ENCODE results near the gene NKX2-4.

The NKX2-4 gene

DNA sequence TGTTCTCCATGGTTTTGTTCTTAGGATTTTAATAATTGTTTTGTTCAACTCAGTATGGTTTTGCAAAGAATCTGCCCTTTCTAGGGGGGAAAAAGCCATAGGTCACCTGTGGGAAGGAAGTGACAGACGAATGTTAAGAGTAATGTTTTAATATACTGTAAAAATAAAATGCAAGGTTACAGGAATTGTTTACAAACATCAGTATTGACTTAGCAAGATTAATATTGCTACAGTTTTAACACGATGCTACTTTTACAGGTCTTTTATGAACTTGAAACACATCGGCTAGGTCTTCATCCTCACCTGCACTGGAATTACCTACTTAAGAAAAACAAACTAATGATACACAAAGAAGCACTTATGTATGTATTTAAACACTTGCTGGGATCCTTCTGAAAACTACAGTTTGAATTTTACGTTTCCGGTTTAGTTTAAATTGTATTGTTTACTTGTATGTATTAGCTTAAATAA is 1.7 kb upstream of the NKX2-4 start:
- peaks cover 88% of the 10 kb centered on the region for H3K27me3 ChIP-seq
- no peak for DNase-seq
- TF ChIP-seq, protein P1, sequence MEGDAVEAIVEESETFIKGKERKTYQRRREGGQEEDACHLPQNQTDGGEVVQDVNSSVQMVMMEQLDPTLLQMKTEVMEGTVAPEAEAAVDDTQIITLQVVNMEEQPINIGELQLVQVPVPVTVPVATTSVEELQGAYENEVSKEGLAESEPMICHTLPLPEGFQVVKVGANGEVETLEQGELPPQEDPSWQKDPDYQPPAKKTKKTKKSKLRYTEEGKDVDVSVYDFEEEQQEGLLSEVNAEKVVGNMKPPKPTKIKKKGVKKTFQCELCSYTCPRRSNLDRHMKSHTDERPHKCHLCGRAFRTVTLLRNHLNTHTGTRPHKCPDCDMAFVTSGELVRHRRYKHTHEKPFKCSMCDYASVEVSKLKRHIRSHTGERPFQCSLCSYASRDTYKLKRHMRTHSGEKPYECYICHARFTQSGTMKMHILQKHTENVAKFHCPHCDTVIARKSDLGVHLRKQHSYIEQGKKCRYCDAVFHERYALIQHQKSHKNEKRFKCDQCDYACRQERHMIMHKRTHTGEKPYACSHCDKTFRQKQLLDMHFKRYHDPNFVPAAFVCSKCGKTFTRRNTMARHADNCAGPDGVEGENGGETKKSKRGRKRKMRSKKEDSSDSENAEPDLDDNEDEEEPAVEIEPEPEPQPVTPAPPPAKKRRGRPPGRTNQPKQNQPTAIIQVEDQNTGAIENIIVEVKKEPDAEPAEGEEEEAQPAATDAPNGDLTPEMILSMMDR (IDR thresholded peaks at IDR 0.05; ENCODE audit: low read depth, low read length), result no peak

DNA sequence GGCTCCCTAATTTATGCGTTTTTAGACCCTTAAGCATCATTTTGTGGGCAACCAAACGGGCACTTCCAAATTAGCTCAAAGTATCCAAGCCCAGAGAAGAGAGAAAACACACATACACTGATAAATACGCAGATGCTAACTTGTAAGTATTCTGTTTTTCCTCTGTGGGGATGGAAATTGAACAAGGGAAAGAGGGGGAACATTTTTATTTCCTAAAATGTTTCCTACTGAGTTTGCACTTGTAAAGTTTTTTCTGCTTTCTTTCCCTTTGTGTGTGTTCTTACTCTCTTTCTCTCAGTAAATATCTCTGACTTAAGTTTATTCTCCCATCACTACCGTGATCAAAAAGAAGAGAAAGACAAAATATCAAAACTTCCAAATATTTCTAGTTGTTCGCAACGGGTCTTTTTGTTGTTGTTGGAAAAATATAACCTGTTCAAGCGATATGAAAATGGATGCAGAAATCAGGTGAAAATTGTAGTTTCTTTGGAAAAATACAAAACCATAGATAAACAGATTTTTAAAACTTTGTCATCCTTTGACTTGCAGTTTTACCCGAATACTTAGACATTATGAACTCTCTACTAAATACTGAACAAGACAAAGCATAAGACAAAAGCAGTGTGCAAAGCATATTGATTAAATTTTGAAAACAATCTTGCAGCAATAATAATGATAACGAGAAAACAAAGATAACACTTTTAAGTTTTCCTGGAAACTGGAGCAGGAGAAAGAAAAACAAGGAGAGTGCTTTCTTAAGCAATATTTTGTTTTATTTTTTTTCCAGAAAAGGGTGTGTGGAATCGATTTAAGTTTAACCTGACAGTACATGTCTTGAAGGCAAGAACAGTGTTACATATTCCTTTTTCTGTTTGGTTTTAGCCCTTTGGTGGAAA is 1.0 kb upstream of the NKX2-4 start:
- H3K4me3 ChIP-seq (ENCODE audit: low read depth, low read length), result no peak overlapping the region
- TF ChIP-seq, protein P1 (IDR thresholded peaks at IDR 0.05; ENCODE audit: low read depth, low read length), result no peak
- peaks cover 95% of the 10 kb centered on the region for H3K27me3 ChIP-seq

More for the DNA sequence above, 1.7 kb upstream of the NKX2-4 start:
- Histone ChIP-seq H3K4me3 (ENCODE audit: low read depth, low read length) (no peak overlapping the region), H3K9me3 (peaks cover 5% of the 10 kb centered on the region; the same call in 1 of the 2 replicates), H3K36me3 (no peaks in the 10 kb centered on the region), H3K4me1 (no peaks in the 10 kb centered on the region)

GRCh38 chr20:21396599-21397340 is 556 bp downstream of the NKX2-4 start:
- Histone ChIP-seq H3K4me1 (no peaks in the 10 kb centered on the region), H3K36me3 (no peaks in the 10 kb centered on the region), H3K27me3 (peaks cover 98% of the 10 kb centered on the region), H3K9me3 (peaks cover 5% of the 10 kb centered on the region; the same call in 1 of the 2 replicates), H3K4me3 (ENCODE audit: low read depth, low read length) (no peak overlapping the region)
- peak; percentile 30 for DNase-seq
- TF ChIP-seq, protein P1 (IDR thresholded peaks at IDR 0.05; ENCODE audit: low read depth, low read length), result no peak

More for the DNA sequence above, 1.0 kb upstream of the NKX2-4 start:
- H3K4me1 ChIP-seq, result no peaks in the 10 kb centered on the region
- H3K36me3 ChIP-seq, result no peaks in the 10 kb centered on the region
- H3K9me3 ChIP-seq, result peaks cover 5% of the 10 kb centered on the region; the same call in 1 of the 2 replicates
- DNase-seq, result no peak

DNA sequence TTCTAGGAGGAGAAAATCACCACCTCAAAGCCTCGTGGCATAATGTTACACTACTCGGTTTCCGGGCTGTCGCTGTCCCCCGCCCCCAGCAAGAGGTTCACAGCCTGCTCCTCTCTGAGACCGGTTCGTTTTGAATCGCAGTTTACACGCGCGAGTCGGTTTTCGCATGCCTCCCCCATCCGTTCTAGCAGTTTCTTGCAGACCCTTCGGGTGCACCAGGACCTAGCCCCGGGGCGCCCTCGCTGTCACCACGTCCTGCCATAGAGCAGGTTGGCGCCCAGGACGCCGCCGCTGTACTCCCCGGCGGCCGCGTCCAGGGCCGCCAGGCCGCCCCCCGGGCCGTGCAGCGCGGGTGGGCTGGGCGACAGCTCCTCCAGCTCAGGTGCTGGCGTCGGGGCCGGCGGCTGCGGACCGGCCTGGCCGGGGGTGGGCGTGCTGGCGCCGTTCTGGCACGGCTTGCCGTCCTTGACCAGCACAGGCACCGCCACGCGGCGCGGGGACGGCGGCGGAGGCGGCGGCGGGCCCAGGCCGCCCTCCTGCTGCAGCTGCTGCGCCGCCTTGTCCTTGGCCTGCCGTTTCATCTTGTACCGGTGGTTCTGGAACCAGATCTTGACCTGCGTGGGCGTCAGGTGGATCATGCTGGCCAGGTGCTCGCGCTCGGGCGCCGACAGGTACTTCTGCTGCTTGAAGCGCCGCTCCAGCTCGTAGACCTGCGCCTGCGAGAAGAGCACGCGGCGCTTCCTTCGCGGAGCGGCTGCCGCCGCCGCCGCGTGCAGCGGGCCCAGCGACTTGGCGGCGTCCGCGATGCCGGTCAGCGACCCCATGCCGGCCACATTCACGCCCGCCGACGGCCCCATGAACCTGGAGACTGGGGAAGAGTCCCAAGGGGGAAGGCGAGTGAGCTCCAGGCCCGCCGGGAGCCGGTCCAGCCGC is 1.4 kb downstream of the NKX2-4 start:
- Histone ChIP-seq H3K4me3 (ENCODE audit: low read depth, low read length) (no peak overlapping the region), H3K9me3 (peaks cover 5% of the 10 kb centered on the region; the same call in 1 of the 2 replicates), H3K27me3 (peaks cover 99% of the 10 kb centered on the region), H3K36me3 (no peaks in the 10 kb centered on the region), H3K4me1 (no peaks in the 10 kb centered on the region)
- peak; percentile 21 for DNase-seq
- TF ChIP-seq, protein P1 (IDR thresholded peaks at IDR 0.05; ENCODE audit: low read depth, low read length), result no peak

GRCh38 chr20:21395051-21395665 is 2.2 kb downstream of the NKX2-4 start:
- TF ChIP-seq, protein P1 (IDR thresholded peaks at IDR 0.05; ENCODE audit: low read depth, low read length), result no peak
- no peaks in the 10 kb centered on the region for H3K4me1 ChIP-seq
- H3K4me3 ChIP-seq (ENCODE audit: low read depth, low read length), result no peak overlapping the region
- no peaks in the 10 kb centered on the region for H3K36me3 ChIP-seq
- DNase-seq, result no peak
- H3K9me3 ChIP-seq, result peaks cover 5% of the 10 kb centered on the region; the same call in 1 of the 2 replicates
- H3K27me3 ChIP-seq, result peaks cover 92% of the 10 kb centered on the region
